Activated CD8-positive, alpha-beta memory T cell treated with anti-CD3 and anti-CD28 coated beads, Interleukin-2, amount 50 U/mL, for 1 hour (primary cell): ENCODE results near the gene PHF12.
"Not testable (repeated sequence)": the region's sequence is repeated elsewhere in the genome, so short reads cannot be mapped to it uniquely, and the experiment has no call there.

ENCODE experiments used
- DNase-seq: peaks from one replicate; pipeline ENCODE4 v3.0.0-alpha.2; 2020; ENCODE audit errors: extremely low read depth

PHF12 gene

GRCh38 chr17:28902819-28903545 is 48.3 kb downstream of the PHF12 start, which contains the start of gene DHRS13:
Gene DHRS13 (minus strand): TSS chr17:28903079. CDS start chr17:28902944, 135 bp downstream.
- DNase-seq = peak; percentile 74

- DNase-seq = no peak
Measured at GRCh38 chr17:28901866-28902818, 49.2 kb downstream of the PHF12 start.

DNA sequence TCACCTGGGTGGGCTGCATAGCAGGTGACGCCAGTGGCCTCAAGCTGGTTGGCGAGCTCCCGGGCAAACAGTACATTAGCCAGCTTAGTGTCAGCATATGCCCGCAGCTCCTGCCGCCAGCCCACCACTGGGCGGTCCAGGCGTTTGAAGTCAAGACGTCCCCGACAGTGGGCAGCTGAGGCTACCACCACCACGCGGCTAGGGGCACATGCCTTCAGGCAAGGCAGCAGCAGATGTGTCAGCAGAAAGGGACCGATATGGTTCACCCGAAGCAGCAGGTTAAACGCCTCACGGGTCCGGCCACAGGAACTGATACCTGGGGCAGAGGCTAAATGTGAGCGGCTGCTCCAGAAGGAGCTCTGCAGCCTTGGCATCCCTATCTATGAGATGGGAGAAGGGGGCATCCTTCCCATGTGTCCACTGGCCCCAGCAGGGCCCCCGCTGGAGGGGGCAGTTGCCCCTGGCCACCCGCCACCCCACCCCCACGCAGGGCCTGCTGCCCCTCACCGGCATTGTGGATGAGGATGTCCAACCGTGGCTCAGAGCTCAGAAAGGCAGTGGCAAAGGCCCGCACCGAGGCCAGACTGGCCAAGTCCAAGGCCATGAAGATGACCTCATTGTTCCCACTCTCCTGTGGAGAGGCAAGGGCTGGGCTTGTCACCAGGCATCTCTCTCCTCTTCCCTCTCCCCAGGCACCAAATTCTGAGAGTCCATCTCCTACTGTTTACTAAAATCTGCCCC is 50.2 kb downstream of the PHF12 start:
- DNase-seq = no peak

GRCh38 chr17:28899212-28899815 is 52.0 kb downstream of the PHF12 start:
- DNase-seq = no peak

DNA sequence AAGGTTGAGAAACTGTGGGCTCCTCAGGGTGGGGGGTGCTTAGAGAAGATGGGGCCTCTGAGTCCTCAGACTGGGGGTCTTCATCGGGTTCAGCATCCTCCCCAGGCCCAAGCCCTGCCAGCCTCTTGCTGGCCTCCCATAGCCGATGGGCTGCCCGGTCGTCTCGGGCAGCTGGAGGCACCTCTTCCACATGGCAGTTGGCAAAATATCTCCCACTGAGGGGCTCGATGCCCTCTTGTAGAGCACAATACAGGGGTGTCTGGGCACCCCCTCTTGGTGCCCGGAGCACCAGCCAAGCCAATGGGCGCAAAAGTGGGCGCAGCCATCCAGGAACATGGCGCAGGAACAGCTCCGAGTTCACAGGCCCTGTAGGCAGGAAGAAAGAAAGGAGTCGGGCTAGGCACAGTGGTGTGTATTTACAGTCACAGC is 52.8 kb downstream of the PHF12 start:
- no peak for DNase-seq

DNA sequence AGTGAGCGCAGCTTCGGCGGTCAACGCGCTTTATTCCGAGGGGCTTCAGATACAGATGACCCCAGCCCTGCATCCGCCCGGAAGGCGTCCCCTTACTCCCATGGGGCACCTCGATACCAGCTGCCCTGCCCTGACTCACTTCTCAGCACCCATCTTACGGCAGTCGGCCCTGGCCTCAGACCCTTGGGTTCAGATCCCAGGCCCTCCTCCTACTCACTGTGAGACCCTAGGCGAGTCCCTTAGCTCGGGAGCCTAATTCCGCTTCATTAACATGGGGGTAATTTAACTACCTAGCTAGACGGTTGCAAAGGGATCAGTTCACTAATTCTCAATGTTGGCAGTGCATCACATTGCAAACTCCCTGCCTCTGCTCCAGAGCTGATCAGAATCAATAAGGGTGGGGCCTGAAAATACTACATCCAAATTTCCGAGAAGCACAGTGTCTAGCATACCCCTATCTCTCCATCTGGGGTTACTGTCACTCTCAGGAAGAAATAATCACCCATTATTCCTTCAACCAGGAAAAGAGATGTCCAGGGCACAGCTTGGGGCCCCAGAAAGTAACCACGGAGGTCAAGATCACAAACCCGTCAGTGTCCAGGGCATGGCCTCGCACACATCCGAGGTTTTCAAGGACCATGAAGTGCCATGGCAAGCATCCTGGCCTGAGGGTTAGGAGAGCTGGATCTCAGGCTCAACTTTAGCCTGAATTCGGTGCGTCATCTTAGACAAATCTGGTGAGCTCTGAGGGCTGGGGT is 53.4 kb downstream of the PHF12 start:
- DNase-seq = no peak

- peak; percentile 24 for DNase-seq
Measured at GRCh38 chr17:28896884-28897768, 54.2 kb downstream of the PHF12 start, which contains the start of gene FLOT2. Gene FLOT2 (minus strand): TSS chr17:28897733. CDS start chr17:28897574, 159 bp downstream.

GRCh38 chr17:28896491-28896883 is 54.8 kb downstream of the PHF12 start:
- no peak for DNase-seq

DNA sequence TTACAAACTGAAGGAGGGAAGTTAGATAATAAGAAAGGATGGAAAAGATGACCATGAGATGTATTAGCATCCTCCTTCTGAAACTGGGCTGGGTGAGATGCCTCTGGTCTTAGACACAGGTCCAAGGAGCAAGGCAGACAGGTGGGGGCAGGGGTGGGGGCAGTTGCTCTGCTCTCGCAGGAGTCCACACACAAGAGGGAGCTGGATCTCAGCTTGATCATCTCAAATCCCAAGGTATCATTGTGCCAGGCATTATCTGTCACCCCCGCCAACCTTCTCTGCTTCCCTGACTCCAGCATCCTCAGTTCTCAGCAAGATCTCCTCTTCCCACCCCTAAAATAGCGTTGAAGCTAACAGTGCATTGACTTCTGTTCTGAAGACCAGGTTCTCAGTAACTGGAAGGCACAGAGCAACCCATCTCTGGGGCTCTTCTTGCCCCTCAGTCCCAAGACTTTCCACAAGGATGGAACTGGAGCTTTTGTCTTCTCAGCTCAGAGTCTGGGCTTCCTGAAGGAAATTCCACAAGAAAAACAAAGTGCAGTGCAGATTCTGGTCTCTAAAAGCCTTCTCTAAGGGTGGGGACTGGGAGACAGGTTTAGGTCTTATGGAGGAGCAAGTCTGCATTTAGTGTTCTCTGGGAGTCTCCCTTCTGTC is 55.4 kb downstream of the PHF12 start:
- no peak for DNase-seq

DNA sequence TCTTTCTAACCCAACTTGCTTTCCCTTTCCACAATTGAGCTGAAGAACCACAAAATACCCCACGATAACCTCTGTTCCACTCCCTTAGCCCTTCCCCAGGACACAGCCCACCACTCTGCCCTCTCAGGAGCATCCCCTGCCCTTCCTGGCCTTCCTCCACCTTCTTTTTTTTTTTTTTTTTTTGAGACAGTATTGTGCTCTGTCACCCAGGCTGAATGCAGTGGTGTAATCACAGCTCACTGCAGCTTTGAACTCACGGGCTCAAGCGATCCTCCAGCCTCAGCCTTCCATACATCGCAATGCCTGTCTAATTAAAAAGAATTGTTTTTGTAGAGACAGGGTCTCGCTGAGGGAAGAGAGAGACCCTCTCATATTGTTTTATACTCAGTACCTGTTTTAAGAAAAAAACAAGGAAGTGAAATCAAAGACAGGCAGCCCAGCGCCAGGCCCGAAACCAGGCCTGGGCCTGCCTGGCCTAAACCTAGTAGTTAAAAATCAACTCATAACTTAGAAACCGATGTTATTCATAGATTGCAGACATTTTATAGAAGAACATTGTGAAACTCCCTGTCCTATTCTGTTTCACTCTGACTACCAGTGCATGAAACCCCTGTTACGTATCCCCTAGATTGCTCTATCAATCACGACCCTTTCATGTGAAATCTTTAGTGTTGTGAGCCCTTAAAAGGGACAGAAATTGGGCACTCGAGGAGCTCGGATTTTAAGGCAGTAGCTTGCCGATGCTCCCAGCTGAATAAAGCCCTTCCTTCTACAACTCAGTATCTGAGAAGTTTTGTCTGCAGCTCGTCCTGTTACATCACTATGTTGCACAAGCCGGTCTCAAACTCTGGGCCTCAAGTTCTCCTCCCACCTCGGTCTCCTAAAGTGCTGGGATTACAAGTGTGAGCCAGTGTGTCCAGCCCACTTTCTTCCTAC is 57.8 kb downstream of the PHF12 start:
- DNase-seq = not testable (repeated sequence)

- DNase-seq = no peak
Measured at GRCh38 chr17:28892024-28892423, 59.3 kb downstream of the PHF12 start.

- no peak for DNase-seq
Measured at GRCh38 chr17:28891201-28891600, 60.1 kb downstream of the PHF12 start.

DNA sequence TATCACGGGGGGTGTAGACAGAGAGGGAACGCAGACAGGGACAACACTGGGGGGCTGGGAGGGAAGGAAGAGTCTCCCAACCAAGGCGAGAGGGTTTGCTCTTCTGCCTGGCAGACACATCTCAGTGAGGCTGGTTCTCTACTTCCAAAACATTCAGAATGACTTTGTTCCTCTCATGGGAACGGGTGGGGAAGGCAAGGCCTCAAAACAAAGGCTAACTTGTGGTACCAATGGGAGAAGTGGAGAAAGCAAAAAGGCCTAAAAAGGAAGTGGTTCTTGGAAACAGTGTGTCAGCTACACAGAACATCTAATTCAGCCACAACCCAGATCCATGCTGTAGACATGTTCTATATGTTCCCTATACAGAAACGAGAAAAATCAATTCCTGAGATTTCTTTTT is 61.3 kb downstream of the PHF12 start:
- no peak for DNase-seq

GRCh38 chr17:28888832-28889231 is 62.5 kb downstream of the PHF12 start:
- DNase-seq = no peak

DNA sequence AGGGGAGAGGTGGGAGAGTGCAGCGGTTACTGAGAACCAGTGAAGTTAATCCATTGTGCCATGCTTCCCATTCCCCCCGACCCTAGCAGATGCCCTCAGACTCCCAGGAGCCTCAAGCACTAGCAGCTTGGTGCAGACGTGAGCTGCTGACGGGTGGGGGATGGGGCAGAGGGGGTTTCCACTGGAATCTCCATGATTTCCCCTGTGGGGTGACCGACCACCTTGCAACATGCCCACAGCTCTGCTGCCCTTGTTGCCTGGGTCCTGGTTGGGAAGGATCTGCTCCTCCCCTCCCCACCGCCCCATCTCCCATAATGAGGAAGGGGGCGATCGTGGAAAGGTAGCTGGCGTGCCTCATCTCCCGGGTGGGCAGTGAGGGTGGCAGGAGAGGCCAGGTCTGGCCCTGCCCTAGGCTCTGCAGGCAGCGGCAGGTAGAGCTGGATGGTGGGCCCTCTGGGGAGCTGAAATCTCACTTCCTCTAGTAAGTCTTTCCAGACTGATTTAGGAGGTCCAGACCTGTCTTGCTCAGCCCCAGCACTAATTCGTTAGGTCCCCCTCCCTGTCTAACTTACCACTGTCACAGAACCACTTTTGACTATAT is 63.3 kb downstream of the PHF12 start:
- no peak for DNase-seq

- no peak for DNase-seq
Measured at GRCh38 chr17:28885951-28886350, 65.4 kb downstream of the PHF12 start.

DNA sequence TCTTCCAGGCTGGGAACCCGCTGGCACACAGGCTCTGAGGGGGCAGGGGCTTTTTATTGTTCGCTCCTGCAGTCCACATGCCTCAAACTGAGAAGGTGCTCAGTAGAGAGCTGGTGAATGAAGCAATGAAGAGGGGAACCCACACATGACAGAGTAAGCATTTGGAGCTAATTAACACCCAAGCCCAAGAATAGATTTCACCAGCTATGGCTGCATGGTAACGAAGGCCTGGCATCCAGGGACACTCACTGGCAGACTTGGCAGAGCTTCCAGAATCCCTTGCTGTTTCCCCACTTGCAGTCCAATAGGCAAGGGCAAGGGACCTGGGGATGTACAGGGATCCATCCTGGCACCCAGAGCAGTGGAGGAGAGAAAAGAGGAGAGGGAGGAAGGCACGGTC is 66.0 kb downstream of the PHF12 start:
- no peak for DNase-seq
